BJ (cell line): ENCODE results near the gene NPBWR2. TPM values are rescaled to one million over a fixed set of nuclear protein-coding genes. Genes with fewer than 3 reads are reported as not detected.
A peak's percentile ranks its signal among the peaks of the same experiment; 100 is the strongest.

ENCODE experiments used
- CTCF ChIA-PET: fragments of 350-600 bp; formaldehyde crosslinking; extraction: SDS; loops from one replicate; lab custom pipeline; 2021; ENCODE audit warnings: antibody characterized with exemption, inconsistent platforms; lab: Yijun Ruan, JAX
- POLR2A ChIA-PET: fragments of 300-600 bp; sonication (Branson Sonifier 250); formaldehyde crosslinking; extraction: SDS; loops from one replicate; lab custom pipeline; 2021; ENCODE audit warnings: antibody characterized with exemption; lab: Charles Lee
- DNase-seq: peaks from one replicate; pipeline ENCODE4 v3.0.0-alpha.2; 2011; ENCODE audit warnings: low read depth
- H3K27me3 ChIP-seq: 2 replicates; pipeline ENCODE4 v1.6.0; 2011; ENCODE audit warnings: low read length; ENCODE audit not compliant: control insufficient read depth, insufficient read depth
- H3K36me3 ChIP-seq: 2 replicates; pipeline ENCODE4 v1.5.1; 2011; ENCODE audit warnings: low read length; ENCODE audit not compliant: control insufficient read depth, insufficient read depth
- H3K4me3 ChIP-seq: 2 replicates; pipeline ENCODE4 v1.5.1; 2011; ENCODE audit warnings: low read depth, mild to moderate bottlenecking, control low read depth, low read length
- CTCF ChIP-seq: IDR thresholded peaks from 2 replicates; pipeline ENCODE4 v1.5.1; 2011; ENCODE audit warnings: low read depth, mild to moderate bottlenecking, control low read depth, inconsistent platforms, low read length, moderate library complexity; ENCODE audit not compliant: insufficient read depth
- polyA plus RNA-seq: library from polyadenylated mRNA; depleted of rRNA; stranded (reverse); fragments of >200 nt; gene quantifications from 2 replicates; pipeline ENCODE4 v1.2.3, GENCODE V29; 2011

NPBWR2 gene
- polyA plus RNA-seq, 1 experiment: not detected

DNA sequence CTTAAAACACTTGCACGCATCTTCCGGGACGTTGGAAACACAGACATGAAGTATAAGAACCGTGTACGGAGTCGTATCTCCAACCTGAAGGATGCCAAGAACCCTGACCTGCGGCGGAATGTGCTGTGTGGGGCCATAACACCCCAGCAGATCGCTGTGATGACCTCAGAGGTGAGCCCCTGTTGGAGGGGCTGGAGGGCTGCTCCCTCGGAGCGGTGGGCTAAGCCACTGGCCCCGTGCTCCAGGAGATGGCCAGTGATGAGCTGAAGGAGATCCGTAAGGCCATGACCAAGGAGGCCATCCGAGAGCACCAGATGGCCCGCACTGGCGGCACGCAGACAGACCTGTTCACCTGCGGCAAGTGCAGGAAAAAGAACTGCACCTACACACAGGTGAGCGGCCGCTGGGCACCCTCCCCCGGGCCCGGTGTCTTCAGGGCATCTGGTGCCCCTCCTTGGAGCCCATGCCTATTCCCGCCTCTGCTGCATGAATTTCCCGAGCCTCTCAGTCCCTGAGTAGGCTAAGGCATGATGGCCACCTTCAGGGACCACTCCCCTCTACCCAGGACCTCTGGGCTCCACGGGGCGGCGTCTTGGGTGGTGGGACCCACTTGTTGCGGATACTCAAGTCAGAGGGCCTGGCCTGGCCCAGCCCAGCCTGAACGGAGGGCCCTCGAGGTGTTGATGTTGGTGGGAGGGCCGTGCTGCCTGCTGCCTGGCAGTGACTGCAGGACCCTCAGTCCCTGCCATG lies 36.9 kb downstream of the NPBWR2 start:
- no peak for TF ChIP-seq CTCF
- CTCF ChIA-PET: interaction anchor here (0.7 to 3.0 kb wide), 7 partner anchors 9 to 119 kb away, joined by 3 to 31 read pairs (median 4); partner anchors contain the start of genes LKAAEAR1, OPRL1, PRPF6 and RGS19
- POLR2A ChIA-PET: no interaction called here
- H3K4me3 ChIP-seq: no peak overlapping the region
- DNase-seq: no peak
- peaks cover 11% of the 10 kb centered on the region for H3K36me3 ChIP-seq
- no peaks in the 10 kb centered on the region for H3K27me3 ChIP-seq

GRCh38 chr20:64069614-64070243 lies 37.6 kb downstream of the NPBWR2 start:
- no peak for DNase-seq
- no peaks in the 10 kb centered on the region for H3K27me3 ChIP-seq
- H3K4me3 ChIP-seq: no peak overlapping the region
- peak; percentile 83 for TF ChIP-seq CTCF
- CTCF ChIA-PET: interaction anchor here (0.7 to 3.4 kb wide), 9 partner anchors 10 to 161 kb away, joined by 3 to 31 read pairs (median 4); partner anchors contain the start of genes LKAAEAR1, OPRL1, PRPF6 and RGS19
- peaks cover 11% of the 10 kb centered on the region for H3K36me3 ChIP-seq
- POLR2A ChIA-PET: no interaction called here

- TF ChIP-seq CTCF: no peak
- Histone ChIP-seq H3K4me3 (no peak overlapping the region), H3K36me3 (peaks cover 9% of the 10 kb centered on the region), H3K27me3 (no peaks in the 10 kb centered on the region)
- POLR2A ChIA-PET: no interaction called here
- DNase-seq: no peak
- CTCF ChIA-PET: interaction anchor here (0.9 to 3.4 kb wide), 7 partner anchors 10 to 161 kb away, joined by 3 to 31 read pairs (median 5); partner anchors contain the start of genes LKAAEAR1, OPRL1, PRPF6 and RGS19
These were observed 38.2 kb downstream of the NPBWR2 start for GRCh38 chr20:64069209-64069613.

GRCh38 chr20:64068386-64069208 lies 38.8 kb downstream of the NPBWR2 start:
- Histone ChIP-seq H3K27me3 (no peaks in the 10 kb centered on the region), H3K36me3 (peaks cover 7% of the 10 kb centered on the region), H3K4me3 (no peak overlapping the region)
- DNase-seq: no peak
- TF ChIP-seq CTCF: no peak
- ChIA-PET POLR2A (no interaction called here), CTCF (interaction anchor here (1.0 to 3.4 kb wide), 7 partner anchors 9 to 162 kb away, joined by 3 to 31 read pairs (median 6); partner anchors contain the start of genes OPRL1, PRPF6, RGS19 and SAMD10)
